HEK293 (cell line): Measurements from ENCODE around the gene RSBN1L.

ENCODE experiments used
- CTCF ChIA-PET: fragments of 350-600 bp; formaldehyde crosslinking; extraction: SDS; loops from one replicate; lab custom pipeline; 2021; ENCODE audit warnings: antibody characterized with exemption; lab: Yijun Ruan, JAX
- POLR2A ChIA-PET: fragments of 300-600 bp; formaldehyde crosslinking; extraction: SDS; loops from one replicate; lab custom pipeline; 2020; ENCODE audit warnings: antibody characterized with exemption, inconsistent platforms; lab: Yijun Ruan, JAX
- H3K27ac ChIP-seq: fragments of 200-500 bp; sonication (Bioruptor generic); 2 replicates; pipeline ENCODE4 v1.5.1; 2014; ENCODE audit warnings: low read depth, low read length, control low read depth, inconsistent platforms; ENCODE audit errors: extremely low read depth
- H3K36me3 ChIP-seq, 2 experiments: fragments of 200-500 bp in 1 of 2; sonication (Bioruptor generic) in 1 of 2; 1 replicate in 1 of 2; 2 replicates in 1 of 2; pipeline ENCODE4 v1.5.1; 2014 to 2017; ENCODE audit warnings: inconsistent platforms in 2 of 2, low read length in 2 of 2; ENCODE audit not compliant: control insufficient read depth in 2 of 2, insufficient read depth in 1 of 2
- H3K4me1 ChIP-seq: fragments of 200-500 bp; sonication (Bioruptor generic); 2 replicates; pipeline ENCODE4 v1.5.1; 2014; ENCODE audit warnings: mild to moderate bottlenecking, low read length, inconsistent platforms; ENCODE audit not compliant: control insufficient read depth, insufficient read depth
- H3K4me3 ChIP-seq: 2 replicates; pipeline ENCODE4 v1.5.1; 2011; ENCODE audit warnings: low read depth, mild to moderate bottlenecking, control low read depth, low read length, moderate library complexity
- H3K9me3 ChIP-seq: fragments of 200-500 bp; sonication (Bioruptor generic); 2 replicates; pipeline ENCODE4 v1.5.1; 2014; ENCODE audit warnings: low read depth, low read length, inconsistent platforms; ENCODE audit not compliant: control insufficient read depth, insufficient read depth
- EGR2 ChIP-seq: fragments of 450-650 bp; formaldehyde crosslinking; IDR thresholded peaks from 2 replicates; pipeline ENCODE4 v1.5.1; 2016; ENCODE audit warnings: low read depth, missing biosample characterization, missing genetic modification characterization
- GLIS2 ChIP-seq: fragments of 450-650 bp; formaldehyde crosslinking; IDR thresholded peaks from 2 replicates; pipeline ENCODE4 v1.5.1; 2016; ENCODE audit warnings: missing biosample characterization, missing genetic modification characterization
- KLF10 ChIP-seq: fragments of 450-650 bp; IDR thresholded peaks from 2 replicates; pipeline ENCODE4 v1.5.1; 2018; ENCODE audit warnings: missing biosample characterization, mild to moderate bottlenecking, missing genetic modification characterization
- SCRT1 ChIP-seq: fragments of 450-650 bp; formaldehyde crosslinking; IDR thresholded peaks from 2 replicates; pipeline ENCODE4 v1.5.1; 2016; ENCODE audit warnings: missing biosample characterization, missing genetic modification characterization, borderline replicate concordance
- SP2 ChIP-seq: fragments of 450-650 bp; formaldehyde crosslinking; IDR thresholded peaks from 2 replicates; pipeline ENCODE4 v1.5.1; 2016; ENCODE audit warnings: missing biosample characterization, missing genetic modification characterization
- WT1 ChIP-seq: fragments of 450-650 bp; formaldehyde crosslinking; IDR thresholded peaks from 2 replicates; pipeline ENCODE4 v1.5.1; 2016; ENCODE audit warnings: missing biosample characterization, missing genetic modification characterization
- ZBTB10 ChIP-seq: fragments of 450-650 bp; formaldehyde crosslinking; IDR thresholded peaks from 2 replicates; pipeline ENCODE4 v1.5.1; 2016; ENCODE audit warnings: missing biosample characterization, missing genetic modification characterization
- ZBTB6 ChIP-seq: fragments of 450-650 bp; formaldehyde crosslinking; IDR thresholded peaks from 2 replicates; pipeline ENCODE4 v1.5.1; 2017; ENCODE audit warnings: missing biosample characterization, missing genetic modification characterization
- ZBTB7A ChIP-seq: fragments of 450-650 bp; formaldehyde crosslinking; IDR thresholded peaks from 2 replicates; pipeline ENCODE4 v1.5.1; 2016; ENCODE audit warnings: low read depth, missing biosample characterization, missing genetic modification characterization
- ZFHX2 ChIP-seq: fragments of 450-650 bp; formaldehyde crosslinking; conservative IDR thresholded peaks from 2 replicates; pipeline ENCODE4 v1.5.1; 2016; ENCODE audit warnings: missing biosample characterization, missing genetic modification characterization
- ZNF114 ChIP-seq: fragments of 450-650 bp; formaldehyde crosslinking; IDR thresholded peaks from 2 replicates; pipeline ENCODE4 v1.5.0; 2017; ENCODE audit warnings: missing biosample characterization, missing genetic modification characterization
- ZNF155 ChIP-seq: fragments of 450-650 bp; formaldehyde crosslinking; IDR thresholded peaks from 2 replicates; pipeline ENCODE4 v1.5.1; 2016; ENCODE audit warnings: missing biosample characterization, missing genetic modification characterization
- ZNF239 ChIP-seq: fragments of 450-650 bp; formaldehyde crosslinking; IDR thresholded peaks from 2 replicates; pipeline ENCODE4 v1.5.1; 2016; ENCODE audit warnings: missing biosample characterization, missing genetic modification characterization
- ZNF292 ChIP-seq: fragments of 450-650 bp; formaldehyde crosslinking; IDR thresholded peaks from 2 replicates; pipeline ENCODE4 v1.5.1; 2016; ENCODE audit warnings: low read depth, missing biosample characterization, missing genetic modification characterization, borderline replicate concordance
- ZNF580 ChIP-seq: fragments of 450-650 bp; formaldehyde crosslinking; IDR thresholded peaks from 2 replicates; pipeline ENCODE4 v1.5.1; 2016; ENCODE audit warnings: missing biosample characterization, missing genetic modification characterization
- ZNF610 ChIP-seq: fragments of 450-650 bp; formaldehyde crosslinking; IDR thresholded peaks from 2 replicates; pipeline ENCODE4 v1.5.1; 2016; ENCODE audit warnings: missing biosample characterization, missing genetic modification characterization, borderline replicate concordance
- ZNF621 ChIP-seq: fragments of 450-650 bp; formaldehyde crosslinking; IDR thresholded peaks from 2 replicates; pipeline ENCODE4 v1.5.1; 2017; ENCODE audit warnings: missing biosample characterization, missing genetic modification characterization
- ZNF670 ChIP-seq: fragments of 450-650 bp; formaldehyde crosslinking; IDR thresholded peaks from 2 replicates; pipeline ENCODE4 v1.5.1; 2016; ENCODE audit warnings: missing biosample characterization, missing genetic modification characterization, low read depth
- ZNF692 ChIP-seq: fragments of 450-650 bp; formaldehyde crosslinking; IDR thresholded peaks from 2 replicates; pipeline ENCODE4 v1.5.1; 2016; ENCODE audit warnings: missing biosample characterization, missing genetic modification characterization
- ZNF704 ChIP-seq: fragments of 450-650 bp; formaldehyde crosslinking; IDR thresholded peaks from 2 replicates; pipeline ENCODE4 v1.5.1; 2016; ENCODE audit warnings: missing biosample characterization, missing genetic modification characterization
- ZNF76 ChIP-seq: fragments of 450-650 bp; formaldehyde crosslinking; IDR thresholded peaks from 2 replicates; pipeline ENCODE4; 2016; ENCODE audit warnings: low read depth, missing biosample characterization, missing genetic modification characterization, borderline replicate concordance
- ZSCAN30 ChIP-seq: fragments of 450-650 bp; IDR thresholded peaks from 2 replicates; pipeline ENCODE4 v1.5.1; 2018; ENCODE audit warnings: missing biosample characterization, mild to moderate bottlenecking, missing genetic modification characterization, moderate library complexity
- TF ChIP-seq, protein P1 (sequence below): sonication (generic); formaldehyde crosslinking; IDR thresholded peaks from 2 replicates; pipeline ENCODE4 v1.8.1; 2022; ENCODE audit warnings: mild to moderate bottlenecking, moderate library complexity, missing genetic modification reagents
- TF ChIP-seq, protein P2 (sequence below): fragments of 450-650 bp; formaldehyde crosslinking; IDR thresholded peaks from 2 replicates; pipeline ENCODE4 v1.5.1; 2016; ENCODE audit warnings: missing biosample characterization, missing genetic modification characterization
- TF ChIP-seq, protein P3 (sequence below): fragments of 450-650 bp; formaldehyde crosslinking; IDR thresholded peaks from 2 replicates; pipeline ENCODE4 v1.5.1; 2016; ENCODE audit warnings: missing biosample characterization, missing genetic modification characterization

Gene RSBN1L

DNA sequence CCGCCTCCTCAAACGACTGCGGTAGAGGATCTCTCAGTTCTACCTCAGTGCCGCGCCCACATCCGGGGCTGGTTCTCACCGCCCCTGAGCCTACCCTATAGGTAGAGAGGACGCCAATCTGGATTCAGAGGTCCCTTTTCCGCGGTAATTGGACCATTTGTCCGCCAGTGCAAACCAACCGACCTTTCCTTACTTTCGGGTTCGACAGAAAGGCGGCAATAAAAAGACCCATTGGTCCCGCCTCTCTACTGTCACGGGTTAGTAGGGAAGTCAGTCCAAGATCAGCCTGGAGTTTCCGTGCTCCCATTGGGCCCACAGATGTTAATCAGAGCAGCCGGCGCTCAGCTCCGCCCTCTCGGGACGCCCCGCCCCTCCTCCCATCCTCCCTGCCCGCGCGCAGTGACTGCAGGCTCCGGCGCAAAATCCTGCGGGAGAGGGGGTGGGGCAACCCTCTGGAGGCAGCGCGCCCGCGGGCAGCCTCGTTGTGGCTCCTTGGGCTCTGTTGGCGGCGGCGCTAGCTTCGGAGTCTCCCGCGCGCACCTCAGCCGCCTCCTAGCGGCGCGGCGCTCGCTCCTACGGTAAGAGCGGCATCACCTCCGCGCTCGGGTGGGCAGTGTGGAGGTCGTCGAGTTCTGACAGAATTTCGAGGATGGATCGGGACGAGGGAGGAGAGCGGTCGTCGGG is 102.3 kb downstream of the RSBN1L start, which contains the start of the genes PHTF2 and TMEM60:
Gene PHTF2, plus strand, starts transcription at position 380 of the 684 bp plus-strand sequence.
Gene TMEM60, minus strand, starts transcription at position 41 of the 684 bp plus-strand sequence. CDS start 4,061 bp downstream, outside the sequence.
- peaks cover 4% of the 10 kb centered on the region in 2 experiments; a peak in 2 of 3 replicates for H3K36me3 ChIP-seq
- no peaks in the 10 kb centered on the region for H3K9me3 ChIP-seq
- H3K4me3 ChIP-seq, result peak within 1 kb of the TSS; percentile 98
- H3K4me1 ChIP-seq, result 0 out of 2 replicates have a peak, but pooled peaks cover 5% of the 10 kb centered on the region
- CTCF ChIA-PET, result interaction anchor here (0.7 to 1.3 kb wide), 6 partner anchors 13 to 147 kb away, joined by 3 to 4 read pairs (median 3); no protein-coding TSS in a partner anchor
- POLR2A ChIA-PET, result interaction anchor here (0.6 to 1.8 kb wide), 12 partner anchors 14 to 222 kb away, joined by 3 to 5 read pairs (median 4); partner anchors contain the start of gene RSBN1L
- peak within 1 kb of the TSS; percentile 82 for H3K27ac ChIP-seq
- no peak for TF ChIP-seq ZNF704
- TF ChIP-seq WT1 (tag by site-specific recombination), result peak; percentile 49
- TF ChIP-seq ZNF621 (tag by site-specific recombination), result no peak
- TF ChIP-seq, protein P1, sequence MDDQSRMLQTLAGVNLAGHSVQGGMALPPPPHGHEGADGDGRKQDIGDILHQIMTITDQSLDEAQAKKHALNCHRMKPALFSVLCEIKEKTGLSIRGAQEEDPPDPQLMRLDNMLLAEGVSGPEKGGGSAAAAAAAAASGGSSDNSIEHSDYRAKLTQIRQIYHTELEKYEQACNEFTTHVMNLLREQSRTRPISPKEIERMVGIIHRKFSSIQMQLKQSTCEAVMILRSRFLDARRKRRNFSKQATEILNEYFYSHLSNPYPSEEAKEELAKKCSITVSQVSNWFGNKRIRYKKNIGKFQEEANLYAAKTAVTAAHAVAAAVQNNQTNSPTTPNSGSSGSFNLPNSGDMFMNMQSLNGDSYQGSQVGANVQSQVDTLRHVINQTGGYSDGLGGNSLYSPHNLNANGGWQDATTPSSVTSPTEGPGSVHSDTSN, result peak; percentile 66; the same call in 1 of the 2 replicates
- no peak for TF ChIP-seq ZNF114 (tag by site-specific recombination)
- 0 out of 2 replicates have a peak, but pooled peaks have one; percentile 13 for TF ChIP-seq EGR2 (tag by site-specific recombination)
- TF ChIP-seq ZBTB6 (tag by site-specific recombination), result peak; percentile 77; the same call in 1 of the 2 replicates
- peak; percentile 92 for TF ChIP-seq ZNF580 (tag by site-specific recombination)
- TF ChIP-seq, protein P2, sequence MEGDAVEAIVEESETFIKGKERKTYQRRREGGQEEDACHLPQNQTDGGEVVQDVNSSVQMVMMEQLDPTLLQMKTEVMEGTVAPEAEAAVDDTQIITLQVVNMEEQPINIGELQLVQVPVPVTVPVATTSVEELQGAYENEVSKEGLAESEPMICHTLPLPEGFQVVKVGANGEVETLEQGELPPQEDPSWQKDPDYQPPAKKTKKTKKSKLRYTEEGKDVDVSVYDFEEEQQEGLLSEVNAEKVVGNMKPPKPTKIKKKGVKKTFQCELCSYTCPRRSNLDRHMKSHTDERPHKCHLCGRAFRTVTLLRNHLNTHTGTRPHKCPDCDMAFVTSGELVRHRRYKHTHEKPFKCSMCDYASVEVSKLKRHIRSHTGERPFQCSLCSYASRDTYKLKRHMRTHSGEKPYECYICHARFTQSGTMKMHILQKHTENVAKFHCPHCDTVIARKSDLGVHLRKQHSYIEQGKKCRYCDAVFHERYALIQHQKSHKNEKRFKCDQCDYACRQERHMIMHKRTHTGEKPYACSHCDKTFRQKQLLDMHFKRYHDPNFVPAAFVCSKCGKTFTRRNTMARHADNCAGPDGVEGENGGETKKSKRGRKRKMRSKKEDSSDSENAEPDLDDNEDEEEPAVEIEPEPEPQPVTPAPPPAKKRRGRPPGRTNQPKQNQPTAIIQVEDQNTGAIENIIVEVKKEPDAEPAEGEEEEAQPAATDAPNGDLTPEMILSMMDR, result peak; percentile 95
- TF ChIP-seq, protein P3, sequence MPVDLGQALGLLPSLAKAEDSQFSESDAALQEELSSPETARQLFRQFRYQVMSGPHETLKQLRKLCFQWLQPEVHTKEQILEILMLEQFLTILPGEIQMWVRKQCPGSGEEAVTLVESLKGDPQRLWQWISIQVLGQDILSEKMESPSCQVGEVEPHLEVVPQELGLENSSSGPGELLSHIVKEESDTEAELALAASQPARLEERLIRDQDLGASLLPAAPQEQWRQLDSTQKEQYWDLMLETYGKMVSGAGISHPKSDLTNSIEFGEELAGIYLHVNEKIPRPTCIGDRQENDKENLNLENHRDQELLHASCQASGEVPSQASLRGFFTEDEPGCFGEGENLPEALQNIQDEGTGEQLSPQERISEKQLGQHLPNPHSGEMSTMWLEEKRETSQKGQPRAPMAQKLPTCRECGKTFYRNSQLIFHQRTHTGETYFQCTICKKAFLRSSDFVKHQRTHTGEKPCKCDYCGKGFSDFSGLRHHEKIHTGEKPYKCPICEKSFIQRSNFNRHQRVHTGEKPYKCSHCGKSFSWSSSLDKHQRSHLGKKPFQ (tag by site-specific recombination), result no peak
- TF ChIP-seq KLF10 (tag by site-specific recombination), result 0 out of 2 replicates have a peak, but pooled peaks have one; percentile 52
- no peak for TF ChIP-seq ZNF155 (tag by site-specific recombination)
- 0 out of 2 replicates have a peak, but pooled peaks have one; percentile 45 for TF ChIP-seq ZBTB10
- TF ChIP-seq SCRT1, result no peak
- no peak for TF ChIP-seq ZNF292 (tag by site-specific recombination)
- peak; percentile 77 for TF ChIP-seq ZSCAN30 (tag by site-specific recombination)
- TF ChIP-seq GLIS2 (tag by site-specific recombination), result peak; percentile 73
- TF ChIP-seq ZNF76 (tag by site-specific recombination), result 0 out of 2 replicates have a peak, but pooled peaks have one; percentile 11
- TF ChIP-seq ZNF692 (tag by site-specific recombination), result peak; percentile 47; the same call in 1 of the 2 replicates
- TF ChIP-seq ZBTB7A (tag by site-specific recombination), result no peak
- TF ChIP-seq ZFHX2 (tag by site-specific recombination), result peak; percentile 34; the same call in 1 of the 2 replicates
- TF ChIP-seq ZNF670, result no peak
- TF ChIP-seq ZNF610, result 0 out of 2 replicates have a peak, but pooled peaks have one; percentile 43
- peak; percentile 92 for TF ChIP-seq SP2 (tag by site-specific recombination)
- no peak for TF ChIP-seq ZNF239 (tag by site-specific recombination)
